Small intestine (tissue), 7 donors: ENCODE measurements around the gene FGD3. TPM values are rescaled to one million over a fixed set of nuclear protein-coding genes. Genes with fewer than 3 reads are reported as not detected.

Experiments used
- DNase-seq, 2 donors: peaks; one replicate each; pipeline versions ENCODE4 v3.0.0 to v3.0.0-alpha.2; 2013
- FAIRE-seq: peaks from 2 replicates; lab custom pipeline; 2012; peaks lifted over from hg19 to GRCh38; lab: Jason Lieb, UNC
- H3K27ac ChIP-seq, 3 donors: one replicate each; pipeline ENCODE4 v1.5.1; 2013; ENCODE audit warnings: low read length in 2 of 3, mild to moderate bottlenecking in 2 of 3, control low read depth in 1 of 3, inconsistent platforms in 1 of 3, low read depth in 1 of 3, moderate library complexity in 1 of 3
- H3K27me3 ChIP-seq, 3 donors: one replicate each; pipeline ENCODE4 v1.6.1; 2013; ENCODE audit warnings: low read length in 3 of 3, inconsistent platforms in 1 of 3; ENCODE audit not compliant: control insufficient read depth in 3 of 3, insufficient read depth in 3 of 3
- H3K36me3 ChIP-seq, 3 donors: one replicate each; pipeline ENCODE4 v1.6.1; 2013; ENCODE audit warnings: low read length in 3 of 3, inconsistent platforms in 1 of 3, low read depth in 1 of 3, mild to moderate bottlenecking in 1 of 3, moderate library complexity in 1 of 3; ENCODE audit not compliant: control insufficient read depth in 3 of 3, insufficient read depth in 2 of 3
- H3K4me1 ChIP-seq, 3 donors: one replicate each; pipeline ENCODE4 v1.6.1; 2013; ENCODE audit warnings: low read length in 2 of 3, inconsistent platforms in 1 of 3, low read depth in 1 of 3, mild to moderate bottlenecking in 1 of 3, moderate library complexity in 1 of 3; ENCODE audit not compliant: control insufficient read depth in 3 of 3, insufficient read depth in 2 of 3
- H3K4me3 ChIP-seq, 3 donors: one replicate each; pipeline ENCODE4 v1.5.1; 2013; ENCODE audit warnings: low read length in 3 of 3, control low read depth in 1 of 3, inconsistent platforms in 1 of 3, low read depth in 1 of 3, mild to moderate bottlenecking in 1 of 3, moderate library complexity in 1 of 3
- H3K9me3 ChIP-seq, 2 donors: one replicate each; pipeline ENCODE4 v1.6.1; 2013; ENCODE audit warnings: low read depth in 1 of 2, low read length in 1 of 2; ENCODE audit not compliant: control insufficient read depth in 2 of 2, insufficient read depth in 1 of 2
- WGBS, 3 donors: extraction: QIAGEN DNeasy Blood & Tissue Kit; methylation state at CpG; one replicate each; pipeline ENCODE4 v1.1.7; 2013; 5-methylcytosine and 5-hydroxymethylcytosine counted together
- polyA plus RNA-seq, 4 donors: library from polyadenylated mRNA; stranded (reverse) in 3 of 4; unstranded in 1 of 4; fragments of 200-250 nt in 3 of 4; fragments of 120-200 nt in 1 of 4; gene quantifications; one replicate each; pipeline versions ENCODE4 v1.2.1 to v1.2.3, GENCODE V29; 2013
- donor health status: healthy with polysubstance abuse.
- donor health status: control.
- donor health status: control.
- donor health status: Bipolar disorder and iron deficiency.
- donor health status: healthy.

Gene FGD3
- polyA plus RNA-seq, 4 donors: 0.67 to 26.1 (median 3.8) TPM

- Histone ChIP-seq H3K27ac (no peak overlapping the region), H3K36me3 (no peaks in the 10 kb centered on the region), H3K9me3 (no peaks in the 10 kb centered on the region), H3K4me1 (no peaks in the 10 kb centered on the region), H3K4me3 (no peak overlapping the region), H3K27me3 (no peaks in the 10 kb centered on the region)
- FAIRE-seq (no peak), DNase-seq (no peak)
- 38 to 55% (median 52%) methylated on average over 1 of the region's 1 CpG for WGBS, 3 donors
Observed at GRCh38 chr9:92938025-92938424, 9.3 kb upstream of the FGD3 start.

- no peaks in the 10 kb centered on the region for H3K27me3 ChIP-seq
- no peaks in the 10 kb centered on the region for H3K4me1 ChIP-seq
- DNase-seq (no peak), FAIRE-seq (no peak)
- H3K9me3 ChIP-seq: peaks cover 0 to 3% of the 10 kb centered on the region in 2 donors
- WGBS, 3 donors: 65 to 83% (median 81%) methylated on average over 5 of the region's 5 CpGs
- no peak overlapping the region for H3K4me3 ChIP-seq
- H3K27ac ChIP-seq: no peak overlapping the region
- H3K36me3 ChIP-seq: no peaks in the 10 kb centered on the region
Observed at GRCh38 chr9:92941861-92942260, 5.5 kb upstream of the FGD3 start.

GRCh38 chr9:92942688-92943616 is 4.4 kb upstream of the FGD3 start:
- WGBS, 3 donors: 80 to 85% (median 83%) methylated on average over 10 of the region's 10 CpGs
- peaks cover 0 to 3% of the 10 kb centered on the region in 2 donors for H3K9me3 ChIP-seq
- H3K27ac ChIP-seq: no peak overlapping the region
- no peaks in the 10 kb centered on the region for H3K4me1 ChIP-seq
- no peak for DNase-seq
- no peak for FAIRE-seq
- H3K36me3 ChIP-seq: no peaks in the 10 kb centered on the region
- H3K4me3 ChIP-seq: no peak overlapping the region
- peaks cover 0 to 3% (median 0%) of the 10 kb centered on the region in 3 donors for H3K27me3 ChIP-seq

- DNase-seq (no peak), FAIRE-seq (no peak)
- Histone ChIP-seq H3K27ac (no peak overlapping the region), H3K36me3 (no peaks in the 10 kb centered on the region), H3K4me3 (no peak overlapping the region), H3K9me3 (peaks cover 0 to 3% of the 10 kb centered on the region in 2 donors), H3K4me1 (no peaks in the 10 kb centered on the region), H3K27me3 (peaks cover 0 to 7% (median 5%) of the 10 kb centered on the region in 3 donors)
- WGBS, 3 donors: 86 to 92% (median 89%) methylated on average over 8 of the region's 8 CpGs
Observed at GRCh38 chr9:92944921-92945320, 2.4 kb upstream of the FGD3 start.

- FAIRE-seq (no peak), DNase-seq (no peak)
- H3K27me3 ChIP-seq: peaks cover 0 to 7% (median 7%) of the 10 kb centered on the region in 3 donors
- no peak overlapping the region for H3K27ac ChIP-seq
- no peaks in the 10 kb centered on the region for H3K36me3 ChIP-seq
- H3K9me3 ChIP-seq: peaks cover 0 to 3% of the 10 kb centered on the region in 2 donors
- H3K4me1 ChIP-seq: no peaks in the 10 kb centered on the region
- H3K4me3 ChIP-seq: no peak overlapping the region
- WGBS, 3 donors: 94 to 99% (median 95%) methylated on average over 8 of the region's 8 CpGs
Observed at GRCh38 chr9:92945796-92946195, 1.5 kb upstream of the FGD3 start.

- Histone ChIP-seq H3K36me3 (no peaks in the 10 kb centered on the region), H3K4me3 (peak overlapping the region in 1 of 3 donors; percentile 52), H3K4me1 (no peaks in the 10 kb centered on the region), H3K9me3 (peaks cover 0 to 3% of the 10 kb centered on the region in 2 donors), H3K27ac (no peak overlapping the region), H3K27me3 (peaks cover 0 to 9% (median 7%) of the 10 kb centered on the region in 3 donors)
- no peak for DNase-seq
- WGBS, 3 donors: 82 to 85% (median 83%) methylated on average over 12 of the region's 12 CpGs
- no peak for FAIRE-seq
Observed at GRCh38 chr9:92948038-92948534, 763 bp downstream of the FGD3 start.

- DNase-seq (no peak), FAIRE-seq (no peak)
- H3K4me1 ChIP-seq: no peaks in the 10 kb centered on the region
- peaks cover 0 to 9% (median 7%) of the 10 kb centered on the region in 3 donors for H3K27me3 ChIP-seq
- WGBS, 3 donors: 83 to 88% (median 83%) methylated on average over 2 of the region's 2 CpGs
- no peak overlapping the region for H3K4me3 ChIP-seq
- H3K36me3 ChIP-seq: no peaks in the 10 kb centered on the region
- peaks cover 0 to 3% of the 10 kb centered on the region in 2 donors for H3K9me3 ChIP-seq
- no peak overlapping the region for H3K27ac ChIP-seq
Observed at GRCh38 chr9:92948632-92949031, 1.3 kb downstream of the FGD3 start.

GRCh38 chr9:92949266-92949982 is 2.1 kb downstream of the FGD3 start:
- Histone ChIP-seq H3K27me3 (peaks cover 0 to 9% (median 7%) of the 10 kb centered on the region in 3 donors), H3K4me3 (no peak overlapping the region), H3K4me1 (peaks cover 0 to 2% (median 0%) of the 10 kb centered on the region in 3 donors), H3K36me3 (no peaks in the 10 kb centered on the region), H3K27ac (no peak overlapping the region), H3K9me3 (peaks cover 0 to 3% of the 10 kb centered on the region in 2 donors)
- DNase-seq (no peak), FAIRE-seq (no peak)
- WGBS, 3 donors: 82 to 89% (median 83%) methylated on average over 11 of the region's 11 CpGs
